NT2/D1 (cell line): ENCODE measurements around the gene LRP11.

Experiments used
- YY1 ChIP-seq: IDR thresholded peaks from 2 replicates; pipeline ENCODE4 v1.6.1; 2011; ENCODE audit not compliant: insufficient read length, insufficient read depth
- ZNF274 ChIP-seq: IDR thresholded peaks from 2 replicates; pipeline ENCODE4 v1.6.1; 2011; ENCODE audit warnings: mild to moderate bottlenecking, low read depth, low read length

- no peak for TF ChIP-seq YY1
- no peak for TF ChIP-seq ZNF274
Measured at GRCh38 chr6:149897015-149897697, 33.0 kb upstream of the LRP11 start.
